Lower leg skin (tissue), 3 donors: ENCODE measurements around the gene NPC1.

Source experiments
- POLR2A ChIP-seq, 2 donors: fragments of 450-650 bp; IDR thresholded peaks; one replicate each; pipeline ENCODE4 v1.6.1; 2016 to 2017; ENCODE audit warnings: antibody characterized with exemption in 2 of 2, mild to moderate bottlenecking in 1 of 2, moderate library complexity in 1 of 2
- TF ChIP-seq, protein P1 (sequence below), 3 donors: fragments of 450-650 bp; IDR thresholded peaks; one replicate each; pipeline ENCODE4 v1.5.1; 2016; ENCODE audit warnings: antibody characterized with exemption in 3 of 3, mild to moderate bottlenecking in 3 of 3, moderate library complexity in 2 of 3

DNA sequence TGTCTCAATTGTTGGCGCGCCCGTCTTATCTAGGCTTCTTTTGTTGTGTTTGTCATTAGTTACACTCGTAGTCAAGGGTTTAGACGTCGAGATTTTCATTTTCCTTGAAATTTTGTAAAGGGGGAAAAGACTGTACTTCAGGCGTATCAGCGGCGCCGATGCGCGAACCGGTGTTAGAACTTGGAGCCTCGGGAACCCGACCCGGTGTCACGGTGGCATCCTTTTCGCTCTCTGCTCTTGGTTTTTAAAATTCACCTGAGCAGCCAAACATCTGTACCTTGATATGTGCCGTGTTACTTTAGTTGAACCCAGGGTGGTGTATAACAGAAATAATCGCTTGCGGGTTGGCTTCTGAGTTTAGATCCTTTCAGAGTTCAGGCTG is 82.4 kb downstream of the NPC1 start:
- TF ChIP-seq, protein P1, sequence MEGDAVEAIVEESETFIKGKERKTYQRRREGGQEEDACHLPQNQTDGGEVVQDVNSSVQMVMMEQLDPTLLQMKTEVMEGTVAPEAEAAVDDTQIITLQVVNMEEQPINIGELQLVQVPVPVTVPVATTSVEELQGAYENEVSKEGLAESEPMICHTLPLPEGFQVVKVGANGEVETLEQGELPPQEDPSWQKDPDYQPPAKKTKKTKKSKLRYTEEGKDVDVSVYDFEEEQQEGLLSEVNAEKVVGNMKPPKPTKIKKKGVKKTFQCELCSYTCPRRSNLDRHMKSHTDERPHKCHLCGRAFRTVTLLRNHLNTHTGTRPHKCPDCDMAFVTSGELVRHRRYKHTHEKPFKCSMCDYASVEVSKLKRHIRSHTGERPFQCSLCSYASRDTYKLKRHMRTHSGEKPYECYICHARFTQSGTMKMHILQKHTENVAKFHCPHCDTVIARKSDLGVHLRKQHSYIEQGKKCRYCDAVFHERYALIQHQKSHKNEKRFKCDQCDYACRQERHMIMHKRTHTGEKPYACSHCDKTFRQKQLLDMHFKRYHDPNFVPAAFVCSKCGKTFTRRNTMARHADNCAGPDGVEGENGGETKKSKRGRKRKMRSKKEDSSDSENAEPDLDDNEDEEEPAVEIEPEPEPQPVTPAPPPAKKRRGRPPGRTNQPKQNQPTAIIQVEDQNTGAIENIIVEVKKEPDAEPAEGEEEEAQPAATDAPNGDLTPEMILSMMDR (IDR thresholded peaks at IDR 0.05): no peak
- no peak for TF ChIP-seq POLR2A (IDR thresholded peaks at IDR 0.05)
